GM21737 (cell line): Measurements from ENCODE around the gene NADSYN1.

Source experiments
- ATAC-seq: cut with Tn5 transposase; IDR thresholded peaks from one replicate; pipeline ENCODE4 v1.9.1; 2021; ENCODE audit warnings: mild to moderate bottlenecking, moderate library complexity; ENCODE audit not compliant: unreplicated experiment

Gene NADSYN1

DNA sequence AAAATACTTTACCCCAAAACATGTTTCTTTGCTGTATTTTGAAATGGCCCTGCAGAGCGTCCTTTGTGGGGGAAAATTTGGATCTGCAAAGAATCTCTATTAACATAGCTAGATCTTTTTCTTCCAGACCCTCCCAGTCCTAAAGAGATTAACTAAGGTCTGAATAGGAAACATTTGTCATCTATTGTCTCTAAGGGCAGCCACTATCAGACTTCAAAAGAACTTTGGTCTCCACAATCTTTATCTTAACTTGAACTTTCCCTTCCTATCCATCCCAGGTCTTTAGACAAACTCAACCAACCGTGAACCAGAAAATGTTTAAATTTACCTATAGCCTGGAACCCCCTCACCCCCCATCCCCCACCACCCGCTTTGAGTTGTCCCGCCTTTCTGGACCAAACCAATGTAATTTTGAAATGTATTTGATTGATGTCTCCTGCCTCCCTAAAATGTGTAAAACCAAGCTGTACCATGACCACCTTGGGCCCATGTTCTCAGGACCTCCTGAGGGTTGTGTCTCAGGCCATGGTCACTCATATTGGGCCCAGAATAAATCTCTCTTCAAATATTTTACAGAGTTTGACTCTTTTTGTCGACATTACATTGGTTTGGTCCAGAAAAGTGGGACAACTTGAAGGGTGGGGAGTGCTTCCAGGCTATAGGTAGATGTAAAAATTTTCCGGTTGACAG lies 91.7 kb downstream of the NADSYN1 start:
- no peak for ATAC-seq

DNA sequence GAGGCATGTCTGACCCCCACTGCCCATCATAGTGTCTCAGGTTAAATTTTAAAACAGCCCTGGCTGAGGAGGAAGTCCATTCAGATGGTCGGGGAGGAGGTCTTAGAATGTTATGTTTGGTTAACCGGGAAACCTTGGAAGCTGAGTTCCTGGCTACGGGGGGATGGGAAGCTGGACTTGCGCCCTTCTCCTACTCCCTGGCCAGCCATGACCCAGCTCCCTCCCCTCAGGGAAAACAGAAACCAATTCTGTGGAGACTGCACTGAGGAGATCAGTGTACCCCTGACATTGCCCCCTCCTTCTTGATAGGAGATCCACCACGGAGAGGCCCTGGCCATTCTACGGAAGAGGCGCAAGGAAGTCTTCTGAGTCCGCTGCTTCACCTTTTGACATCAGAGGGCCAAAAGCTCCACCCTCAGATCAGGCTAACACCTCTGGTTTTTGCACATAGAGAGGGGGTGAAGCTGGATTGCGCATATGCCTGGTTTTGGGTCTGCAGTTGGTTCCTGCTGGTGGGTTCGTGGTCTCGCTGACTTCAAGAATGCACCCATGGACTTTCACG lies 92.5 kb downstream of the NADSYN1 start:
- no peak for ATAC-seq

DNA sequence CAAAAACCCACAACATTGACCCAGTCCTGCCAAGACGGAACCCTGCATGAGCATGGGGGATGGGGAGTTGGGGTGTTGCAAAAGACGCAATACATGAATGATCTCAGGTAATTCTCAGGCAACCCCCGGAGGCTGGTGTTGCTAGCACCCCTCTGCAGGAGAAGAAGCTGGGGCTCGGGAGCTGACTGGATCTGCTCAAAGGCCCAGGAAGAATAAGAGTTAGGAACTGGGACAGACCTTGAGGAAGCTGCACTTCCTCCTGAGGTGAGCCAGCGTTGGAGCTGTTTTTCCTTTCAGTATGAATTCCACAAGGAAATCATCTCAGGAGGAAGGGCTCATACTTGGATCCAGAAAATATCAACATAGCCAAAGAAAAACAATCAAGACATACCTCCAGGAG lies 95.1 kb downstream of the NADSYN1 start, which contains the start of gene KRTAP5-9:
Gene KRTAP5-9 (plus strand): TSS at position 301 of the 400 bp plus-strand sequence. CDS start 238 bp downstream, outside the sequence.
- no peak for ATAC-seq

DNA sequence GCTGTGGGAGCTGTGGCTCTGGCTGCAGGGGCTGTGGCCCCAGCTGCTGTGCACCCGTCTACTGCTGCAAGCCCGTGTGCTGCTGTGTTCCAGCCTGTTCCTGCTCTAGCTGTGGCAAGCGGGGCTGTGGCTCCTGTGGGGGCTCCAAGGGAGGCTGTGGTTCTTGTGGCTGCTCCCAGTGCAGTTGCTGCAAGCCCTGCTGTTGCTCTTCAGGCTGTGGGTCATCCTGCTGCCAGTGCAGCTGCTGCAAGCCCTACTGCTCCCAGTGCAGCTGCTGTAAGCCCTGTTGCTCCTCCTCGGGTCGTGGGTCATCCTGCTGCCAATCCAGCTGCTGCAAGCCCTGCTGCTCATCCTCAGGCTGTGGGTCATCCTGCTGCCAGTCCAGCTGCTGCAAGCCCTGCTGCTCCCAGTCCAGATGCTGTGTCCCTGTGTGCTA lies 95.7 kb downstream of the NADSYN1 start:
- no peak for ATAC-seq
